CD14-positive monocyte (primary cell): ENCODE measurements around the gene WBP11. TPM values are rescaled to one million over a fixed set of nuclear protein-coding genes. Genes with fewer than 3 reads are reported as not detected.

Source experiments
- DNase-seq, 3 donors: peaks; one replicate each; pipeline ENCODE4 v3.0.0-alpha.2; 2011 to 2022
- H2AFZ ChIP-seq: 2 replicates; pipeline ENCODE4 v1.6.0; 2012; ENCODE audit warnings: mild to moderate bottlenecking, low read depth, low read length, inconsistent platforms; ENCODE audit not compliant: insufficient read depth, poor library complexity, severe bottlenecking
- H3K27ac ChIP-seq, 2 donors: 1 replicate in 1 of 2; 2 replicates in 1 of 2; pipeline ENCODE4 v1.5.1; 2012 to 2013; ENCODE audit warnings: low read length in 2 of 2, control low read depth in 1 of 2, inconsistent platforms in 1 of 2, low read depth in 1 of 2, mild to moderate bottlenecking in 1 of 2
- H3K27me3 ChIP-seq, 2 donors: one replicate each; pipeline versions ENCODE4 v1.6.0 to v1.6.1; 2011 to 2013; ENCODE audit warnings: low read length in 2 of 2; ENCODE audit not compliant: control insufficient read depth in 2 of 2, insufficient read depth in 2 of 2
- H3K36me3 ChIP-seq, 2 donors: replicated peaks in 1 of 2; 1 replicate in 1 of 2; 2 replicates in 1 of 2; pipeline versions ENCODE4 v1.5.1 to v1.6.1; 2012 to 2013; ENCODE audit warnings: low read length in 2 of 2, control low read depth in 1 of 2, inconsistent platforms in 1 of 2, mild to moderate bottlenecking in 1 of 2; ENCODE audit not compliant: insufficient read depth in 2 of 2, control insufficient read depth in 1 of 2
- H3K4me1 ChIP-seq, 2 donors: 1 replicate in 1 of 2; 2 replicates in 1 of 2; pipeline versions ENCODE4 v1.5.1 to v1.6.1; 2012 to 2013; ENCODE audit warnings: low read length in 2 of 2, control low read depth in 1 of 2, inconsistent platforms in 1 of 2, mild to moderate bottlenecking in 1 of 2, moderate library complexity in 1 of 2; ENCODE audit not compliant: insufficient read depth in 2 of 2, control insufficient read depth in 1 of 2
- H3K4me2 ChIP-seq: replicated peaks from 2 replicates; pipeline ENCODE3; 2012; ENCODE audit warnings: low read length, moderate library complexity, mild to moderate bottlenecking; ENCODE audit not compliant: poor library complexity, severe bottlenecking; ENCODE audit errors: extremely low read depth
- H3K4me3 ChIP-seq, 3 experiments: fragments of 200-600 bp in 1 of 3; sonication (generic) in 1 of 3; replicated peaks in 1 of 3; 1 replicate in 2 of 3; 2 replicates in 1 of 3; pipeline ENCODE4 v1.5.1; 2011 to 2013; ENCODE audit warnings: low read length in 3 of 3, mild to moderate bottlenecking in 3 of 3, control low read depth in 2 of 3, low read depth in 2 of 3, inconsistent platforms in 1 of 3, moderate library complexity in 1 of 3
- H3K79me2 ChIP-seq: 2 replicates; pipeline ENCODE4 v1.6.0; 2012; ENCODE audit warnings: mild to moderate bottlenecking, control low read depth, inconsistent platforms, low read length, moderate library complexity; ENCODE audit not compliant: insufficient read depth
- H3K9ac ChIP-seq: 2 replicates; pipeline ENCODE4 v1.6.0; 2017; ENCODE audit warnings: low read length, mild to moderate bottlenecking; ENCODE audit not compliant: insufficient read depth, poor library complexity, severe bottlenecking
- H3K9me3 ChIP-seq, 2 donors: replicated peaks in 1 of 2; 1 replicate in 1 of 2; 2 replicates in 1 of 2; pipeline versions ENCODE4 v1.5.1 to v1.6.1; 2012 to 2013; ENCODE audit warnings: low read length in 2 of 2, control low read depth in 1 of 2; ENCODE audit not compliant: control insufficient read depth in 1 of 2, insufficient read depth in 1 of 2
- H4K20me1 ChIP-seq: 2 replicates; pipeline ENCODE4 v1.6.0; 2012; ENCODE audit warnings: mild to moderate bottlenecking, low read length, control low read depth, moderate library complexity; ENCODE audit not compliant: insufficient read depth
- H3K27ac Mint-ChIP-seq, 7 donors: one replicate each; pipeline ENCODE4 v1.8.0; 2020; ENCODE audit warnings: mild to moderate bottlenecking in 7 of 7, mixed read lengths in 7 of 7, moderate library complexity in 6 of 7, inconsistent platforms in 2 of 7
- H3K27me3 Mint-ChIP-seq, 3 donors: one replicate each; pipeline ENCODE4 v1.8.0; 2021 to 2022; ENCODE audit warnings: low read depth in 3 of 3, mild to moderate bottlenecking in 3 of 3, mixed read lengths in 3 of 3, moderate library complexity in 3 of 3, inconsistent platforms in 1 of 3
- H3K36me3 Mint-ChIP-seq, 2 donors: one replicate each; pipeline ENCODE4 v1.8.0; 2020; ENCODE audit warnings: mixed read lengths in 2 of 2, inconsistent platforms in 1 of 2, mild to moderate bottlenecking in 1 of 2
- H3K4me1 Mint-ChIP-seq: one replicate; pipeline ENCODE4 v1.8.0; 2020; ENCODE audit warnings: mild to moderate bottlenecking, mixed read lengths
- H3K4me3 Mint-ChIP-seq, 2 donors: one replicate each; pipeline ENCODE4 v1.8.0; 2020; ENCODE audit warnings: mild to moderate bottlenecking in 2 of 2, mixed read lengths in 2 of 2, moderate library complexity in 1 of 2
- H3K9me3 Mint-ChIP-seq, 7 donors: one replicate each; pipeline ENCODE4 v1.8.0; 2020 to 2022; ENCODE audit warnings: mixed read lengths in 7 of 7, mild to moderate bottlenecking in 6 of 7, moderate library complexity in 6 of 7, inconsistent platforms in 2 of 7
- WGBS: methylation state at CpG from one replicate; pipeline ENCODE4 v1.1.5; 2013; ENCODE audit warnings: missing lambda C conversion rate; ENCODE audit not compliant: insufficient coverage; 5-methylcytosine and 5-hydroxymethylcytosine counted together
- intact Hi-C, 2 donors: fragments of 100-400 bp; cut with micrococcal nuclease; formaldehyde crosslinking; loops; one replicate each; pipeline versions ENCODE4 v1.15.0 to v1.15.1; 2023
- polyA plus RNA-seq, 3 donors: library from polyadenylated mRNA; depleted of rRNA in 1 of 3; unstranded in 2 of 3; stranded (reverse) in 1 of 3; fragments of 300-500 nt in 2 of 3; fragments of >200 nt in 1 of 3; fragmentation: Illumina TruSeq in 2 of 3; gene quantifications; 1 replicate in 2 of 3; 2 replicates in 1 of 3; pipeline ENCODE4 v1.2.3, GENCODE V29; 2012 to 2021
- TF ChIP-seq, protein P1 (sequence below): fragments of 200-600 bp; IDR thresholded peaks from one replicate; pipeline ENCODE4 v1.8.0; 2022; ENCODE audit warnings: antibody characterized with exemption, mild to moderate bottlenecking

WBP11 gene
- polyA plus RNA-seq, 3 donors, result 20.5 to 46.2 (median 29.2) TPM

DNA sequence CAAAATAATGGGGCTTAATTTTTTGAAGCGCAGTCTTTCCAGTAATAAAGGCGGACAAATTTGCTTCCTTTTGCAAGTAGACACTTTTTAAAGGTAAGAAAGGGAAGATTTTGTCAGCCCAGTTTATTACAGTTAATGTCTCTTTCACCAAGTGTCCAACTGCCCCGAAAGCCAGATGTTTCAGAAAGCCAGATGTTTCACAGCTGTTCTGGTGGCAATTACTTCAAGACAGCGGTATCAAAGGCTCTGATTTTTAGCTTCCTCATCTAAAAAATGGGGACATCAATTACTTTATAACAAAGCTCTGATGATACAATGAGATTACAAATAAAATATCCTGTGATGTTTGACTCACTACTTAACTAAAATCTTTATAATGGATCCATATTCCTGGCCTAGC is 1.0 kb downstream of the WBP11 start:
- H3K27ac Mint-ChIP-seq, result no peak overlapping the region
- H3K4me2 ChIP-seq, result peak overlapping the region; percentile 85
- TF ChIP-seq, protein P1, sequence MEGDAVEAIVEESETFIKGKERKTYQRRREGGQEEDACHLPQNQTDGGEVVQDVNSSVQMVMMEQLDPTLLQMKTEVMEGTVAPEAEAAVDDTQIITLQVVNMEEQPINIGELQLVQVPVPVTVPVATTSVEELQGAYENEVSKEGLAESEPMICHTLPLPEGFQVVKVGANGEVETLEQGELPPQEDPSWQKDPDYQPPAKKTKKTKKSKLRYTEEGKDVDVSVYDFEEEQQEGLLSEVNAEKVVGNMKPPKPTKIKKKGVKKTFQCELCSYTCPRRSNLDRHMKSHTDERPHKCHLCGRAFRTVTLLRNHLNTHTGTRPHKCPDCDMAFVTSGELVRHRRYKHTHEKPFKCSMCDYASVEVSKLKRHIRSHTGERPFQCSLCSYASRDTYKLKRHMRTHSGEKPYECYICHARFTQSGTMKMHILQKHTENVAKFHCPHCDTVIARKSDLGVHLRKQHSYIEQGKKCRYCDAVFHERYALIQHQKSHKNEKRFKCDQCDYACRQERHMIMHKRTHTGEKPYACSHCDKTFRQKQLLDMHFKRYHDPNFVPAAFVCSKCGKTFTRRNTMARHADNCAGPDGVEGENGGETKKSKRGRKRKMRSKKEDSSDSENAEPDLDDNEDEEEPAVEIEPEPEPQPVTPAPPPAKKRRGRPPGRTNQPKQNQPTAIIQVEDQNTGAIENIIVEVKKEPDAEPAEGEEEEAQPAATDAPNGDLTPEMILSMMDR, result no peak
- H3K9me3 Mint-ChIP-seq, result no peaks in the 10 kb centered on the region
- no peak for DNase-seq
- H3K9me3 ChIP-seq, result no peaks in the 10 kb centered on the region
- H3K4me3 Mint-ChIP-seq, result no peak overlapping the region
- no peaks in the 10 kb centered on the region for H4K20me1 ChIP-seq
- intact Hi-C loops, result no loop called here
- peak overlapping the region; percentile 96 for H3K9ac ChIP-seq
- peaks cover 31 to 34% of the 10 kb centered on the region in 2 donors for H3K36me3 Mint-ChIP-seq
- WGBS, result 60% methylated on average over 1 of the region's 4 CpGs
- no peaks in the 10 kb centered on the region for H3K27me3 Mint-ChIP-seq
- peak overlapping the region; percentile 82 for H2AFZ ChIP-seq
- H3K4me1 ChIP-seq, result peaks cover 24 to 34% of the 10 kb centered on the region in 2 donors
- peak overlapping the region; percentile 78 to 92 (median 90) for H3K4me3 ChIP-seq
- H3K79me2 ChIP-seq, result peaks cover 53% of the 10 kb centered on the region
- peaks cover 23% of the 10 kb centered on the region for H3K4me1 Mint-ChIP-seq
- H3K36me3 ChIP-seq, result peaks cover 26 to 32% of the 10 kb centered on the region in 2 donors
- peak overlapping the region in 1 of 2 donors; percentile 99 for H3K27ac ChIP-seq
- H3K27me3 ChIP-seq, result no peaks in the 10 kb centered on the region

DNA sequence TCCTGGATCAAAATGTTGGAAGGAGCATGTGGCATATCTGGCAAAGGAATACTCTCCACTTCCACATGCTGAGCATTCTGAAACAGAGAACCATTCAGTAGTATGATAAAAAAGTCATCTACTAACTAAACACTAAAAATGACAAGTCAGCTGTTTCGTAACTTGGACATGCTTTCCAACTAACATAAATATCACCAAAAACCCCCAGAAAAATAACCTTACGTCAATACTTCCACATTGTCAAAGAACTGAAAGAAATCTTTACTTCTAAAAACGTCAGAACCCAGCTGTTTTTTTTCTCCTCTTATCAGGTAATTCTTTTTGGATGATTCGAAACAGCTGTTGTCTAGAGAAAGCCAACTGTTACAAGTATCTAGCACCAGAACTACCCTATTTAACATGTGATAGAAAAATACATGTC is 8.2 kb downstream of the WBP11 start:
- peaks cover 86 to 99% of the 10 kb centered on the region in 2 donors for H3K36me3 ChIP-seq
- no peaks in the 10 kb centered on the region for H3K27me3 Mint-ChIP-seq
- H3K9ac ChIP-seq, result no peak overlapping the region
- H4K20me1 ChIP-seq, result no peaks in the 10 kb centered on the region
- H3K4me3 ChIP-seq, result no peak overlapping the region
- no peaks in the 10 kb centered on the region for H3K4me1 Mint-ChIP-seq
- no peaks in the 10 kb centered on the region for H3K27me3 ChIP-seq
- H3K9me3 Mint-ChIP-seq, result no peaks in the 10 kb centered on the region
- H2AFZ ChIP-seq, result no peak overlapping the region
- H3K27ac ChIP-seq, result no peak overlapping the region
- no peaks in the 10 kb centered on the region for H3K4me1 ChIP-seq
- peaks cover 24% of the 10 kb centered on the region for H3K79me2 ChIP-seq
- peak in 1 of 3 donors; percentile 17 for DNase-seq
- no peak overlapping the region for H3K4me2 ChIP-seq
- H3K36me3 Mint-ChIP-seq, result peaks cover 88 to 93% of the 10 kb centered on the region in 2 donors
- intact Hi-C loops, result no loop called here
- no peak overlapping the region for H3K4me3 Mint-ChIP-seq
- 64% methylated on average over 2 of the region's 4 CpGs for WGBS
- H3K27ac Mint-ChIP-seq, result peak overlapping the region in 3 of 7 donors; percentile 26 to 76 (median 36)
- no peaks in the 10 kb centered on the region for H3K9me3 ChIP-seq
- TF ChIP-seq, protein P1, result no peak
